ENCODE data around the gene FAM90A26.
"Not testable (repeated sequence)": the region's sequence is repeated elsewhere in the genome, so short reads cannot be mapped to it uniquely, and the experiment has no call there.

FAM90A26 gene, protein sequence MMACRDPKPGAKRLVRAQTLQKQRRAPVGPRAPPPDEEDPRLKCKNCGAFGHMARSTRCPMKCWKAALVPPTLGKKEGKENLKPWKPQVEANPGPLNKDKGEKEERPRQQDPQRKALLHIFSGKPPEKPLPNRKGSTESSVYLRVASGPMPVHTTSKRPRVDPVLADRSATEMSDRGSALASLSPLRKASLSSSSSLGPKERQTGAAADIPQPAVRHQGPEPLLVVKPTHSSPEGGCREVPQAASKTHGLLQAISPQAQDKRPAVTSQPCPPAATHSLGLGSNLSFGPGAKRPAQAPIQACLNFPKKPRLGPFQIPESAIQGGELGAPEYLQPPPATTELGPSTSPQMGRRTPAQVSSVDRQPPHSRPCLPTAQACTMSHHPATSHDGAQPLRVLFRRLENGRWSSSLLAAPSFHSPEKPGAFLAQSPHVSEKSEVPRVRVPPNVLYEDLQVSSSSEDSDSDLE

DNA sequence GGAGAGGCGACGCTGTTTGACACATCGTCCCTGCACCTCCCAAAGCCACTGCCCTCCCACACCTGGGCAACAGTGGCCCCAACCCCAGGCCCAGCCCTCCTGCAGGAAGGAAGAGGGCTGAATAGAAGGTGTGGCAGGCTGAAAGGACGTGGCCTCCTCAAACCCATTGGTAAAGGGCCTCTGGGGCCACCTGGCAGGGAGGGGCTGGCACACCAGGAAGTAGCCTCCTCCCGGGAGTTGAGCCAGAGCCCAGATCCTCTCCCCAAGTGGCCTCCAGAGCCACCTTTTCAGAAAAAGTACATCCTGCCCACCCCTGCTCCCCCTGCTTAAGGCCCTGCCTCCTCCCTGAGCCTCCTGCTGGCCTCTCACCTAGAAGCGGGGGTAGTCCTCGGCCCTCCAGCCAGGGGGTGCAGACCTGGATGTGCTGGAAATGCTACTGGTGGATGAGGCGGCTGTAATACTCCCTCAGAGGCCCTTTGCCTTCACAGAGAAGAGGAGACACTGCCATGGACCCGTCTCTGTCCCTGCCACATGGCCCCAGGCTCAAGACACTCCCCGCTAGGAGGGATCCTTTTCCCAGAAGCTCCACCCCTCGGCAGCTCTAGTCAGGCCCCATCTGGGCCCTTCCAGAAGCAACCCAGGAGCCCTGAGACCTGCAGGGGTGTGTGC lies at the start of gene FAM90A26:
Gene FAM90A26 (plus strand): TSS at position 619 of the 669 bp plus-strand sequence. CDS start 2,764 bp downstream, outside the sequence.
- not testable (repeated sequence) for H3K4me3 ChIP-seq (ENCODE audit: low read depth, low read length)

DNA sequence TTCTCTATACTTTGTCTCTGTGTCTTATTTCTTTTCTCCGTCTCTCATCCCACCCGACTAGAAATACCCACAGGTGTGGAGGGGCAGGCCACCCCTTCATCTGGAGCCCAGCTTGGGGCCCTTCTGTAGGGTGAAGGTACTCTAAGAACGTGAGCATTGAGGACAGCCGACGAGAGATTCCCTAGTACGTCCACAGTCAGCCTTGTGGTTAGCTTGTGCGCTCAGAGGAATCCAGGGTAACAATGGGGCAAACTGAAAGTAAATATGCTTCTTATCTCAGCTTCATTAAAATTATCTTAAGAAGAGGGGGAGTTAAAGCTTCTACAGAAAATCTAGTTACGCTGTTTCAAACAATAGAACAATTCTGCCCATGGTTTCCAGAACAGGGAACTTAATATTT lies 47.5 kb upstream of the FAM90A26 start:
- not testable (repeated sequence) for DNase-seq (ENCODE audit: low read depth); H3K4me3 ChIP-seq (ENCODE audit: low read depth, low read length)

More for the DNA sequence above, at the start of gene FAM90A26:
- not testable (repeated sequence) for DNase-seq (ENCODE audit: low read depth)

DNA sequence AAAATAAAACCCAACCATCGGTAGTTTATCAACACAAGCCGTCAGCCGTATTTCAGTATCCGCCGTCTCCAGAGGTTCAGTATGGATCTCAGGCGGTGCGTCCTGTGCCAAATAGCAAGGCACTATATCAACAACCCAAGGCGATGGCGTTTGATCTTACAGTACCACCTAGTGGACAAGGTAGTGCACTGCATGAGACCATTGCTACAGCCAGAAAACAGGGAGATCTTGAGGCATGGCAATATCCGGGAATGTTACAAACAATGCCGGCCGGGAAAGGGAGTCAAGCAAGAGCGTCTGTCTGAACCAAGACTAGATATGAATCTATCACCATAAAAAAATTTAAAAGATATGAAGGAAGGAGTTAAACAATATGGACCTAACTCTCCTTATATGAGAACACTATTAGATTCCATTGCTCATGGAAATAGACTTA lies 46.6 kb upstream of the FAM90A26 start:
- TF ChIP-seq, protein P1, sequence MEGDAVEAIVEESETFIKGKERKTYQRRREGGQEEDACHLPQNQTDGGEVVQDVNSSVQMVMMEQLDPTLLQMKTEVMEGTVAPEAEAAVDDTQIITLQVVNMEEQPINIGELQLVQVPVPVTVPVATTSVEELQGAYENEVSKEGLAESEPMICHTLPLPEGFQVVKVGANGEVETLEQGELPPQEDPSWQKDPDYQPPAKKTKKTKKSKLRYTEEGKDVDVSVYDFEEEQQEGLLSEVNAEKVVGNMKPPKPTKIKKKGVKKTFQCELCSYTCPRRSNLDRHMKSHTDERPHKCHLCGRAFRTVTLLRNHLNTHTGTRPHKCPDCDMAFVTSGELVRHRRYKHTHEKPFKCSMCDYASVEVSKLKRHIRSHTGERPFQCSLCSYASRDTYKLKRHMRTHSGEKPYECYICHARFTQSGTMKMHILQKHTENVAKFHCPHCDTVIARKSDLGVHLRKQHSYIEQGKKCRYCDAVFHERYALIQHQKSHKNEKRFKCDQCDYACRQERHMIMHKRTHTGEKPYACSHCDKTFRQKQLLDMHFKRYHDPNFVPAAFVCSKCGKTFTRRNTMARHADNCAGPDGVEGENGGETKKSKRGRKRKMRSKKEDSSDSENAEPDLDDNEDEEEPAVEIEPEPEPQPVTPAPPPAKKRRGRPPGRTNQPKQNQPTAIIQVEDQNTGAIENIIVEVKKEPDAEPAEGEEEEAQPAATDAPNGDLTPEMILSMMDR (IDR thresholded peaks at IDR 0.05; ENCODE audit: low read depth, low read length, missing control alignments): peak; percentile 58
- DNase-seq (ENCODE audit: low read depth); H3K4me3 ChIP-seq (ENCODE audit: low read depth, low read length): not testable (repeated sequence)

DNA sequence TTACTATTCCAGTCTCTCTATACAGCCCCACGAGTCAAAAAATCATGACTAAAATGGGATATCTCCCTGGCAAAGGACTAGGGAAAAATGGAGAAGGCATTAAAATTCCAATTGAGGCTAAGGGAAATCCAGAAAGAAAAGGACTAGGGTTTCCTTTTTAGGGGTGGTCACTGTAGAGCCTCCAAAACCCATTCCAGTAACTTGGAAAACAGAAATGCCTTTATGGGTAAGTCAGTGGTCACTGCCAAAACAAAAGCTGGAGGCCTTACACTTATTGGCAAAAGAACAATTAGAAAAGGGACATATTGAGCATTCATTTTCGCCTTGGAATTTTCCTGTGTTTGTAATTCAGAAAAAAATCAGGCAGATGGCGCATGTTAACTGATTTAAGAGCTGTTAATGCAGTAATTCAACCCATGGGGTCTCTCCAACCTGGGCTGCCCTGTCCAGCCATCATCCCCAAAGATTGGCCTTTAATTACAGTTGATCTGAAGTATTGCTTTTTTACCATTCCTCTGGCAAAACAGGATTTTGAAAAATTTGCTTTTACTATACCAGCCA lies 44.5 kb upstream of the FAM90A26 start:
- not testable (repeated sequence) for H3K4me3 ChIP-seq (ENCODE audit: low read depth, low read length); DNase-seq (ENCODE audit: low read depth)

DNA sequence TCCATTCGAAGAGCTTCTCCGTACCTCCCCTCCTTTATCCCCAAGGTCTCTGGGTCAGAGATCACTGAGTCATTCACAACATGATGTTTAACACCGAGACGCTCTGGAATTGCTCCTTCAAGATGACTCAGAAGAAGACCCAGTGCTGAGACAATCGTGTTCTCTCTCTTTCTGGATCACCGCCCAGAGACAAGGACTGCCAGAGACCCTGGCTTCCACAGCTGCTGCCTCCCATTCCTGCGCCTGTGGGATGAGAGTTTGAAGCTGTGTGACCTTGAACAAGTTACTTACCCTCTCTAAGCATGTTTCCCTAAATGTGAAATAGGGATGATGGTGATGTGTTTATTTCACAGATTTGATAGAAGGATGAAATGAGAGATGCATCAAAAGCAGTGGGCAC lies 38.8 kb upstream of the FAM90A26 start:
- DNase-seq (ENCODE audit: low read depth): not testable (repeated sequence)

DNA sequence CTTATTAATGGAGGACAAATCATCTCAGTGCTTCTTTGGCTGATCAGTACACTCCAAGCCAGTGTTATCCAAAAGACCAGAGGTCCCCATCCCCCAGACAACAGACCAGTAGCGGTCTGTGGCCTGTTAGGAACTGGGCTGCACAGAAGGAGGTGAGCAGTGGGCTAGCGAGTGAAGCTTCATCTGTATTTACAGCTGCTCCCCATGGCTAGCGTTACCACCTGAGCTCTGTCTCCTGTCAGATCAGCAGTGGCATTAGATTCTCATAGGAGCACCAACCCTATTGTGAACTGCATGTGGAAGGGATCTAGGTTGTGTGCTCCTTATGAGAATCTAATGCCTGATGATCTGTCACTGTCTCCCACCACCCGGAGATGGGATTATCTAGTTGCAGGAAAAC lies 37.4 kb upstream of the FAM90A26 start:
- H3K4me3 ChIP-seq (ENCODE audit: low read depth, low read length); DNase-seq (ENCODE audit: low read depth): not testable (repeated sequence)

More for the DNA sequence above, 38.8 kb upstream of the FAM90A26 start:
- not testable (repeated sequence) for H3K4me3 ChIP-seq (ENCODE audit: low read depth, low read length)

DNA sequence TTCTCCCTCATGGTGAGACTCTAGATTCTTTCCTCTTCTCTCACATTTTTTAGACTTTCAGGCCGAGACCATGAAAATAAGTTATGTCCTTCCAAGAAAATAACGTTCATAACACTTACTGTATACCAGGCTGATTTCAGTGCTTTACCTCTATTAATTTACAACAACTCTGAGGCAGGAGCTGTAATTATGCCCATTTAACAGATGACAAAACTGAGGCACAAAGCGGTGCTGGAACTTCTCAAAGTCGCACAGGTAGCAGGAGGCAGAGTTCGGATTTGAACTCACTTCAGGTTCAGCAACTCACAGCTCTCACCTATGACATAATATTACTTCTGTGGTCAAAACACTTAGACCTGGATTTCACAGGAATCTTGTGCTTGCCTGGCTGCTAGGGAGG lies 36.2 kb upstream of the FAM90A26 start:
- not testable (repeated sequence) for DNase-seq (ENCODE audit: low read depth); H3K4me3 ChIP-seq (ENCODE audit: low read depth, low read length)

DNA sequence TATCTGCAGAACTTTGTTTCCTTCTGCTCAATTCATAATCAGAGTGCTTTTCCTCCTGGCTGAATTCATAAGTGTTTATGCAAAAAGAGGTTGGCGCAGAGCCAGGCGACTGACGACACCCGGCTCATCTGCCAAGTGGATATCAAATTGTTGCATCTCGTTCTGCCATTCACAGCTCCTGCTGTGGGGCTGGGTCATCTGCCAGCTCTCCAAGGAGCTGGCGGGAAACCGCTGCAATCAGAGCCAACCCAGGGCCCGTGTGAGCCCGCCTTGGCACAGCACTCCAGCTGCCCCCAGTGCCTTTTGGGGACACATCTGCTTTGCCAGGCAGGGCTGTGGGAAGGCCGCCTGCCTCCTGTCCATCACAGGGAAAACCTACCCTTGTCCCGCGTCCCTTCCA lies 35.7 kb upstream of the FAM90A26 start:
- H3K4me3 ChIP-seq (ENCODE audit: low read depth, low read length); DNase-seq (ENCODE audit: low read depth): not testable (repeated sequence)

DNA sequence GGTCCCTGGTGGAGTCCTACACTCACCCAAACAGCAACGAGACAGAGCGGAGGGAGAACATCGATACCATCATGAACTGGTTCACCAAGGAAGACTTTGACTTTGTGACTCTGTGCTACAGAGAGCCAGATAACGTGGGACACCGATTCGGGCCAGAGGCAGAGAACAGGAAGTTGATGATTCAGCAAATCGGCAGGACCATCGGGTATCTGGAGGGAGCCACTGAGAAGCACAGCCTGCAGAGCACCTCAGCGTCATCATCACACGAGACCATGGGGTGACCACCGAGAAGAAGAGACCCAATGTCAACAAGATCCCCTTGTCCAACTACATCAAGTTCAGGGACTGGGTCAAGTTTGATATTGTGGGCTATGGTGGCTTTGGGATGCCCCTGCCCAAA lies 29.2 kb upstream of the FAM90A26 start:
- not testable (repeated sequence) for DNase-seq (ENCODE audit: low read depth); H3K4me3 ChIP-seq (ENCODE audit: low read depth, low read length)

DNA sequence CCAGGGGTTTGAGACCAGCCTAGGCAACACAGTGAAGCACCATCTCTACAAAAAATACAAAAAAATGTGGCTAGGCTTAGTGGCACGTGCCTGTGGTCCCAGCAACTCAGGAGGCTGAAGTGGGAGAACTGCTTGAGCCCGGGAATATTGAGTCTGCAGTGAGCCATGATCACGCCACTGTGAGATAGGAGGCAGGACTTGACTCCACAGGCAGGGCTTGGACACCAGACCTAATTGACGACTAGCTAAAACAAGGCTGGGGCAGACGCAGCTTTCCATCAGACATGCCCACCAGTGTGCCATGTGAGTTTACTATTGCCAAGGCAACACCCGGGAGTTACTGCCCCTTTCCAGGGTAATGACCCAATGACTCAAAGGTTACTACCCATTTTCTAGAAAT lies 27.4 kb upstream of the FAM90A26 start:
- not testable (repeated sequence) for H3K4me3 ChIP-seq (ENCODE audit: low read depth, low read length); DNase-seq (ENCODE audit: low read depth)

DNA sequence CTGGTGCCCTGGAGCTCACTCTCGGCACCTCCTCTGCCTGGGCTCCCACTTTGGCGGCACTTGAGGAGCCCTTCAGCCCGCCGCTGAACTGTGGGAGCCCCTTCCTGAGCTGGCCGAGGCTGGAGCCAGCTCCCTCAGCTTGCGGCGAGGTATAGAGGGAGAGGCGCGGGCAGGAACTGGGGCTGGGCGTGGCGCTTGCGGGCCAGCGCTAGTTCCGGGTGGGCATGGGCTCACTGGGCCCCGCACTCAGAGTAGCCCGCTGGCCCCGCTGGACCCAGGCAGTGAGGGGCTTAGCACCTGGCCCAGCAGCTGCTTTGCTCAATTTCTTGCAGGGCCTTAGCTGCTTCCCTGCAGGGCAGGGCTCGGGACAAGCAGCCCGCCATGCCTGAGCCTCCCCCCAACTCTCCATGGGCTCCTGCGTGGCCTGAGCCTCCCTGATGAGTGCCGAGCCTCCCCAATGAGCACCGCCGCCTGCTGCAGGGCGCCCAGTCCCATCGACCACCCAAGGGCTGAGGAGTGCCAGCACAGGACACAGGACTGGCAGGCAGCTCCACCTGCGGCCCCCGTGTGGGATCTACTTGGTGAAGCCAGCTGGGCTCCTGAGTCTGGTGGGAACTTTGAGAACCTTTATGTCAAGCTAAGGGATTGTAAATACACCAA lies 26.7 kb upstream of the FAM90A26 start:
- TF ChIP-seq, protein P1 (IDR thresholded peaks at IDR 0.05; ENCODE audit: low read depth, low read length, missing control alignments): no peak
- DNase-seq (ENCODE audit: low read depth): no peak
- no peak overlapping the region for H3K4me3 ChIP-seq (ENCODE audit: low read depth, low read length)

All from GM12864 (cell line).